HG02571 (cell line): ENCODE measurements around the gene RASEF.
"Not testable (repeated sequence)": the region's sequence is repeated elsewhere in the genome, so short reads cannot be mapped to it uniquely, and the experiment has no call there.

Experiments used
- ATAC-seq: cut with Tn5 transposase; IDR thresholded peaks from one replicate; pipeline ENCODE4 v1.9.1; 2021; ENCODE audit warnings: mild to moderate bottlenecking, moderate library complexity; ENCODE audit not compliant: unreplicated experiment

RASEF gene

DNA sequence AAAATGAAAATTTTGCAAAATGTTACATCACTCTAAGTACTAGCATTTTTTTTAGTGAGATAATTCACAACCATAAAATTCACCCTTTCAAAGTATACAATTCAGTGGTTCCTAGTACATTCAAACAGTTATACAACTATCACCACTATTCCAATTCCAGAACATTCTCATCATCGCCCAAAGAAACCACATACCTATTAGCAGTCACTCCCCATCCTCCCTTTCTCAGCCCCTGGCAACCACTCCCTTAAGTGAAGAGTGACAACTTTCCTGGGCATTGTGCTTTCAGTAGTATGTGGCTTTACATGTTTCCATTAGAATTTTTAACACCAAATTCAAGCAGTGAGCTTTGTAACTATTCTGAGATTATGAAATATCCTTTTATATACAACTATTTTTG lies 81.4 kb downstream of the RASEF start:
- no peak for ATAC-seq

GRCh38 chr9:82975176-82975575 lies 87.8 kb downstream of the RASEF start:
- ATAC-seq: no peak

DNA sequence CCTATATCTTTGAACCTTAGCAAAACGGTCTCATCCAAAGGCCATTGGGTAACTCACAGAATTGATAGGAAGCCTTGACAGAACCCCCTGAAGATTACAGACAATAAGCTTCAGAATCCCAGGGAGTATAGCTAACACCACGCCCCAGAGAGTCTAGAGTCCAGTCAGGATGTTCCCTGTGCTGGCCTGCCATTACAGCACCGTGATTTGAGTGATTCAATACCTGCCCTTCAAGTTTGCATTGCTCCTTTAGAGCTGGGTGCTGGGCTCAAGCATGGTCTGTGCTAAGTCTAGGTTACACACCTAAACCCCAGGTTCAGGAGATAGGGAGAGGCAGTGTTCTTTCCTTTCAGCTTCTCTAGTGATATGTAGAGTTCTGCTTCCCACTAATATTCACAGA lies 90.5 kb downstream of the RASEF start:
- ATAC-seq: no peak

DNA sequence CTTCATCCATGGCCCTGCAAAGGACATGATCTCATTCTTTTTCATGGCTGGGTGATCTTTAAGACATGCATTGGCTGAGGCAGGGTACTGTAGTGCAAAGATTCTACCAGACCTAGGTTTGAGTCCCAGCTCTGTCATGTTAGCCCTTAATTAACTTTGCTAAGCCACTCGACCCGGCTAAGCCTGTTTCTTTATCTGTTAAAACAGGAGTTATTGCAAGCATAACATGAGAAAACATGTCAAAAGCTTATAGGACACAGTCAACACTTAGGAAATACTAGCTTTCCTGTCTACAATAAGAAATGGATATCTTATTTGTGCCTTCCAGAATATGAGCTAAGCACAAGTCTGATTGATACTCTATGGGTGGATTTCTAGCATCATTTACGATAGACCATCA lies 92.6 kb downstream of the RASEF start:
- ATAC-seq: no peak

DNA sequence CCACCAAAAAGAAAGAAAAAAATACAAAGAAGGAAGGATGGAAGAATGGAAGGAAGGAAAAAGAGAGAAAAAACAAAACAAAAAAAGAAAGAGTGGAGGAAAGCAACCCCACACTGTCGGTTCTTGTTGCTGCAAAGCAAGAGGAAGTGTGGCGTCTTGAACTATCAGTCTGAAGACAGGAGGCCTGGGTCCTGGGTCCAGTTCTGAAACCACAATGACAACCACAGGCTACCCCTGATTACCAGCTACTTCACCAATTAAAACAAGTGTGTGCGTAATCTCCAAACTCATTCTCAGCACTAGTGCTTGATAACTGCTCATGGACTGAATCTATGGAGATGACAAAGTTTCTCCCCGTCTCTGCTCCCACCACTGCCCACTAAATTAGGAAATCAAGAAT lies 93.7 kb downstream of the RASEF start:
- no peak for ATAC-seq

DNA sequence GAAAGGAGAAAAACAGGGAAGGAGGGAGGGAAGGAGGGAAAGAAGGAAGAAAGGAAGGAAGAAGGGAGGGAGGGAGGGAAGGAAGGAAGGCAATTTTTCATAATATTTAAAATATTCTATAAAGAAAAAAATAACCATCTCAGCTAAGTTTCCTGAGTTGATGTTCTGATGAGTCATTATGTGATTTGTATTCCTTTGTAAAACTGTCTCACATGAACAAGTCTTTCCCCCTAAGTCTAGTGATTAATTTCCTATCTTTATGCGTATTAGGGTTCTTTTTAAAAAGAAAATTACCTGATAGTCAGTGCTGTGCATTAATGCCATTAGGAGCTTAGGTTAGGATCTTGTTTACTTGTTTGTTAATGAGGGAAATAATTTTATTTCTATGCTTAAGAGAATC lies 94.1 kb downstream of the RASEF start:
- no peak for ATAC-seq

DNA sequence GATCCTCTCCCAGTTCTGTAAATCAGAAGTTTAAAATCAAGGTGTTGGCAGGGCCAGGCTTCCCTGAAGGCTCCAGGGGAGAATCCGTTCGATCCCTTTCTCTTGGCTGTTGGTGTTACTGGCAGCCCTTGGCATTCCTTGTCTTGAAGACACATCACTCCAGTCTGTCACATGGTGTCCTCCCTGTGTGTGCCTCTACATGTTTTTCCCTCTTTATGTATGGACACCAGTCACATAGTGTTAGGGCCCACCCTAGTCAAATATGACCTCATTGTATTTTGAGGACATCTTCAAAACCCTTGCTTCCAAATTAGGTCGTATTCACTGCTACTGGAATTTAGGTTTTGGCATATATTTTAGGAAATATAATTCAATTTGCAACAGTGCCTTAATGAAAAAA lies 94.6 kb downstream of the RASEF start:
- no peak for ATAC-seq

DNA sequence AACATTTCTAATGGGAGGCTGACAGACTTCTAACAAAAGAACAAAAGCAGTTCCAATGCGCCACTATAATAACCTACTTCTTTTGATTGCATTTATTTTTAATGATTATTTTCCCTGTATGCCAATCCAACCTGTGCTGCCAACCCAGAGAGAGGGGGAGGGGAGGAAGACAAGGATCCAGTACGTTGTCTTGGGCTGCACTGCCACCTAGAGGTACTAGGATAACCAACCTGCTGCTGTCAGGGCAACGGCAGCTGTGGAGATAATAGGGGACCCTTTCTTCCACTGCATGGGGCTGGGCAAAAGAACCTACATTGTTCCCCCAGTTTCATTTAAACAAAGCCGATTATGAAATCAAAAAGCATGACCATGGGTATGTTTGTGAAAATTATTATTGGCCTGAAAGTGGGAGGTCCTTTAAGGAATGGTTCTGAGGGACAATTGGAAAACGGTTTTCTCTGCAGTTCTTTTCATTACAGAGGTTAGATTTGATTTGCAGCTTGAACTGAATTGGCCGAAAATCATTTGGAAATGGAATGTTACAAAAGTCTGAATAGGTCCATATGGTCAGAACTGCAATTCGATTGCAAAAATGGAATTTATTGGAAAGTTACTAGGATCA lies 101.3 kb downstream of the RASEF start:
- ATAC-seq: peak; percentile 93

- no peak for ATAC-seq
These were observed 105.2 kb downstream of the RASEF start for GRCh38 chr9:82957529-82958379.

GRCh38 chr9:82949203-82949602 lies 113.7 kb downstream of the RASEF start:
- no peak for ATAC-seq

- no peak for ATAC-seq
These were observed 122.6 kb downstream of the RASEF start for GRCh38 chr9:82940376-82940775.

DNA sequence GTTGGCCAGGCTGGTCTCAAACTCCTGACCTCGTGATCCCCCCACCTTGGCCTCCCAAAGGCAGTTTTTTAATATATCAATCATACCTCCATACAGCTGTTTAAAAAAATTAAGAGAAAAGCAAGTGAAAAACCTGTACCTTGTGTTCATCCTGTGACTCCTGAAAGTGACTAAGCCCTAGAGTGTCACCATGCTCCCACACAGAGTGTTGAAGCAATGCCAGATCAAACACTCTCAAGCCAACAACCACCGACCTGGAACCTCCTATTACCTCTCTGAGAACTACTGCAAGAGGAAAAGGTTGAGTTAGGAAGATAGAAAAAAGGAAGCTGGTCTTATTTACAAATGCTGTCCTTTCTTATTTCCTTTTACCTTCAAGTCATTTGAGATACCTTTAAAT lies 123.5 kb downstream of the RASEF start:
- no peak for ATAC-seq

DNA sequence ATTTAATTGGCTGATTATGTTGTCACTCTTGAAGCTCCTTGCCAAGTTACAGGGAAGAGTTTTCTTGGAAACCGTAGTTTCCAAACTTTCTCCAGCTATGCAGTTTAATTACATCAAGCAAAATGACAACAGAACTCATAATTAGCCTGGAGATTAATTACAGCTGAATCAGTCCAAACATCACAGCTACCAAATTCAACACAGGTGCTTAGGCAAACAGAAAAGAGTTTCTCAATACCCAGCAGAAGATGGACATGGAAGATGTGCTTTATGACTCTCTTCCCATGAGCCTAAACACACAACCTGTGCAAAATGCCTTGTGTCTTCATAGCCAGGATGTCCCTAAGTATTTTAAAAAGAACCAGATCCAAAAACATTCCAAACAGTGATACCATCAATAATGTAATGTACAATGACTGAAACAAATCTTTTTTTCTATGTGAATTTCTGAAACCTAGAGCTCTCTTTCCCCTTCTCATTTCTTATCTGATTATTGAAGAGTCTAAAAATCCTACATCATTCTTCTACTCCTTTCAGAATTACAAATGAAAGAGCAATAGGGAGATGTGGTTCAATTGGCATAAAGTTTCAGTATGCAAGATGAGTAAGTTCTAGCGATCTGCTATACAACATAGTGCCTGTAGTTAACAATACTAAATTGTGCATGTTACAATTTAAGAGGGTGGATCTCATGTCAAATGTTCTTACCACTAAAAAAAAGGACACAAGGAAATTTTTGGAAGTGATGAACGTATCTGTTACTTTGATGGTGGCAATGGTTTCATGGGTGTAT lies 124.3 kb downstream of the RASEF start:
- ATAC-seq: no peak

DNA sequence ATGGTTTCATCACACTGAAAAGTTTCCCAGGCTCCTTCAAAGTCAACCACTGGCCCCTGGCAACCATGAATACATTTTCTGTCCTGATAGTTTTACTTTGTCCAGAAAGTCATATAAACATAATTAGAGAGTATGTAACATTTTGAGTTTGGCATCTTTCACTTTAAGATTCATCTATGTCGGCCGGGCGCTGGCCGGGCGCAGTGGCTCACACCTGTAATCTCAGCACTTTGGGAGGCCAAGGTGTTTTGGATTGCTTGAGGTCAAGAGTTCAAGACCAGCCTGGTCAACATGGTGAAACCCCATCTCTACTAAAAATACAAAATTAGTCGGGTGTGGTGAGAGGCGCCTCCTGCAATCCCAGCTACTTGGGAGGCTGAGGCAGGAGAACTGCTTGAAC lies 126.4 kb downstream of the RASEF start:
- ATAC-seq: not testable (repeated sequence)

DNA sequence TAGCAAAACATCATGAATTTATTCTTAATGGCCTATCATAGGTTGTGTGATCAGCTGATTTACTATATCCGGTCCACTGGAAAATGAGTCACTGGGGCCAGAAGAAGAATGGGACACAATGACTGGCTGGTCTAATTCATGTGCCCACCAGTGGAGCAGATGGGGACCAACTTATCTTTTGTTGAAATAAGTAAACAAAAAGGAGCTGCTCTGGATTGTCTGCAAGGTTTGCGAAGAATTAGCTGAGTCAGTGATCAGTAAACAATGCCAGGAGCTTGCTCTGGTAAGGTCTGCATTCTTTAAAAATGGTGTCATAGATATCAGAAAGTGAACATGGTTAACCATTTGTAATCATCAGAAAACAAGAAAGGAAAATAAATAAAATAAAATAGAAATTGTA lies 128.0 kb downstream of the RASEF start:
- ATAC-seq: no peak

DNA sequence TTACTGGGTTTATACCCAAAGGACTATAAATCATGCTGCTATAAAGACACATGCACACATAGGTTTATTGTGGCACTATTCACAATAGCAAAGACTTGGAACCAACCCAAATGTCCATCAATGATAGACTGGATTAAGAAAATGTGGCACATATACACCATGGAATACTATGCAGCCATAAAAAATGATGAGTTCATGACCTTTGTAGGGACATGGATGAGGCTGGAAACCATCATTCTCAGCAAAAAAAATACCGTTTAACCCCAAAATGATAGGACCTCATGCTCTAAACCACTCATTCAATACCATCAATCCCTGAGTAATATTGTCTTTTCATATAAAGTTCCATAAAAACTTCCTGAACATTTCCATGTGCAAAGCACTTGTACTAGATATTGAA lies 128.9 kb downstream of the RASEF start:
- ATAC-seq: not testable (repeated sequence)

DNA sequence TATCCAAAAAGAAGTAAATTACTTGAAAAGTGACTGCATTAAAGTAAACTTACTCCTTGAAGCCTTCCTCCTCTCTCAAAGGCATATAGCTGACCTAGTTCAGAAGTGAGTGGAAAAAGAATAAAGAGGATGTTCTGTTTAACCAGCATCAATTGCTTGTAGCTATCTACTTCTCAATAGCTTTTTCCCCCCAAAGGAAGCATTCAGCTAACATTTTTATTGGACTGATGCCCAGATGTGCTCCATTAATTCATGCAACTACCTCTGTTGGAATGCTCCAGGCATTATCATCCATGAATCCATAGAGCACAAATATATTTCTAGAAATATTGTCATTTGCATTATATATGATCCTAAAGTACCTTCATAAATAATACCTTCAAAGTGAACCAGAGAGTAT lies 132.8 kb downstream of the RASEF start:
- no peak for ATAC-seq
